ENCODE data around the gene AADAT. TPM values are rescaled to one million over a fixed set of nuclear protein-coding genes. Genes with fewer than 3 reads are reported as not detected.

AADAT gene
- total and polyA plus RNA-seq, 2 of the 8 experiments (the other 6 are each of a cell fraction or from before 2014, with no cell fraction given) = 6.1 to 7.7 TPM

GRCh38 chr4:170027181-170027829 lies 62.5 kb downstream of the AADAT start (continued):
- TF ChIP-seq TBP (IDR thresholded peaks at IDR 0.05; ENCODE audit: low read depth, low read length) = no peak
- no peak for TF ChIP-seq RXRA (IDR thresholded peaks at IDR 0.05; ENCODE audit: insufficient read depth, low read depth, low read length)
- TF ChIP-seq NANOG (IDR thresholded peaks at IDR 0.05; ENCODE audit: insufficient read depth, low read depth, low read length, poor library complexity, severe bottlenecking) = no peak
- no peak for TF ChIP-seq SUZ12 (IDR thresholded peaks at IDR 0.05; ENCODE audit: low read length)
- TF ChIP-seq RFX5 (IDR thresholded peaks at IDR 0.05; ENCODE audit: borderline replicate concordance, low read depth, low read length) = no peak
- no peak for TF ChIP-seq TEAD4 (IDR thresholded peaks at IDR 0.05; ENCODE audit: low read depth, low read length)
- no peak for TF ChIP-seq SIX5 (IDR thresholded peaks at IDR 0.05; ENCODE audit: low read depth, low read length)
- peak; percentile 58; the same call in 1 of the 2 replicates for TF ChIP-seq KDM1A (IDR thresholded peaks at IDR 0.05; ENCODE audit: borderline replicate concordance, low read length)
- TF ChIP-seq TCF12 (IDR thresholded peaks at IDR 0.05; ENCODE audit: low read depth, low read length) = no peak
- TF ChIP-seq SIRT6 (IDR thresholded peaks at IDR 0.05; ENCODE audit: low read length) = no peak
- TF ChIP-seq ATF3 (IDR thresholded peaks at IDR 0.05; ENCODE audit: insufficient read depth, low read depth, low read length) = no peak
- peak; percentile 35 for TF ChIP-seq NRF1 (IDR thresholded peaks at IDR 0.05; ENCODE audit: low read depth, low read length)
- TF ChIP-seq POU5F1 (IDR thresholded peaks at IDR 0.05; ENCODE audit: low read depth, low read length) = no peak
- no peak; a peak in 1 of 4 replicates for TF ChIP-seq RAD21 (IDR thresholded peaks at IDR 0.05 in 1 of 2, conservative IDR thresholded peaks at IDR 0.05 in 1 of 2; ENCODE audit: low read depth in 2 of 2, low read length in 2 of 2)
- TF ChIP-seq TAF7 (optimal IDR thresholded peaks at IDR 0.05; ENCODE audit: borderline replicate concordance, low read depth, low read length) = no peak
- no peak for TF ChIP-seq GTF2F1 (IDR thresholded peaks at IDR 0.05; ENCODE audit: borderline replicate concordance, low read depth, low read length)
- TF ChIP-seq POLR2A (IDR thresholded peaks at IDR 0.05; ENCODE audit: control extremely low read depth in 1 of 2, low read depth in 2 of 2, low read length in 2 of 2) = no peak; a peak in 1 of 3 replicates
- TF ChIP-seq HDAC2 (IDR thresholded peaks at IDR 0.05; ENCODE audit: borderline replicate concordance in 1 of 2, low read depth in 2 of 2, low read length in 2 of 2) = peak in 1 of 2 experiments; percentile 80; a peak in 1 of 4 replicates
- TF ChIP-seq JUND (IDR thresholded peaks at IDR 0.05; ENCODE audit: low read length) = no peak
- TF ChIP-seq CBX8 (IDR thresholded peaks at IDR 0.05; ENCODE audit: borderline replicate concordance, low read depth, low read length) = no peak
- TF ChIP-seq SRF (IDR thresholded peaks at IDR 0.05; ENCODE audit: low read depth, low read length) = no peak
- TF ChIP-seq KDM5A (IDR thresholded peaks at IDR 0.05; ENCODE audit: low read length) = no peak
- TF ChIP-seq FOSL1 (IDR thresholded peaks at IDR 0.05; ENCODE audit: insufficient read depth, low read depth, low read length) = no peak
- peak in 1 of 2 experiments; percentile 51; a peak in 1 of 4 replicates for TF ChIP-seq SIN3A (conservative IDR thresholded peaks at IDR 0.05 in 1 of 2, IDR thresholded peaks at IDR 0.05 in 1 of 2; ENCODE audit: low read depth in 1 of 2, low read length in 2 of 2)

Data from H1 (cell line).